GM23338 (cell line): ENCODE results near the gene GAS6. TPM values are rescaled to one million over a fixed set of nuclear protein-coding genes. Genes with fewer than 3 reads are reported as not detected.
A peak's percentile ranks its signal among the peaks of the same experiment; 100 is the strongest.

Experiments used
- ATAC-seq: fragments of 200-7000 bp; cut with Tn5 transposase; 3 replicates; pipeline ENCODE4 v1.9.1; 2020
- DNase-seq: peaks from one replicate; pipeline ENCODE4 v3.0.0-alpha.2; 2015; ENCODE audit warnings: low spot score
- H2AFZ ChIP-seq: fragments of 200-600 bp; sonication (generic); 2 replicates; pipeline ENCODE4 v1.8.0; 2016; ENCODE audit warnings: antibody characterized with exemption, mild to moderate bottlenecking, moderate library complexity
- H3F3A ChIP-seq: fragments of 200-600 bp; sonication (generic); replicated peaks from 2 replicates; pipeline ENCODE4 v1.8.0; 2017; ENCODE audit warnings: antibody characterized with exemption, mixed run types, low read depth
- H3K27ac ChIP-seq: fragments of 200-600 bp; sonication (generic); 2 replicates; pipeline ENCODE4 v1.6.1; 2016; ENCODE audit warnings: low read depth
- H3K27me3 ChIP-seq: fragments of 200-600 bp; sonication (generic); 2 replicates; pipeline ENCODE4 v1.8.0; 2016; ENCODE audit warnings: mild to moderate bottlenecking, mixed run types, moderate library complexity; ENCODE audit not compliant: insufficient read depth
- H3K36me3 ChIP-seq: fragments of 200-600 bp; sonication (generic); 2 replicates; pipeline ENCODE4 v1.8.0; 2016; ENCODE audit warnings: mild to moderate bottlenecking; ENCODE audit not compliant: insufficient read depth
- H3K4me1 ChIP-seq: fragments of 200-600 bp; sonication (generic); 2 replicates; pipeline ENCODE4 v1.8.0; 2016; ENCODE audit warnings: mild to moderate bottlenecking, moderate library complexity; ENCODE audit not compliant: insufficient read depth
- H3K4me2 ChIP-seq: fragments of 200-600 bp; sonication (generic); 2 replicates; pipeline ENCODE4 v1.7.1; 2017; ENCODE audit warnings: mixed run types
- H3K4me3 ChIP-seq: fragments of 200-600 bp; sonication (generic); 2 replicates; pipeline ENCODE4 v1.6.1; 2016; ENCODE audit warnings: mixed run types
- H3K79me2 ChIP-seq: fragments of 200-600 bp; sonication (generic); replicated peaks from 2 replicates; pipeline ENCODE4 v1.8.0; 2017; ENCODE audit warnings: mild to moderate bottlenecking; ENCODE audit not compliant: insufficient read depth
- H3K9me2 ChIP-seq: fragments of 200-600 bp; sonication (generic); 2 replicates; pipeline ENCODE4 v1.8.0; 2017; ENCODE audit not compliant: insufficient read depth
- H4K20me1 ChIP-seq: fragments of 200-600 bp; sonication (generic); replicated peaks from 2 replicates; pipeline ENCODE4 v1.8.0; 2017; ENCODE audit warnings: mild to moderate bottlenecking; ENCODE audit not compliant: insufficient read depth
- H3K27ac Mint-ChIP-seq: 2 replicates; pipeline ENCODE4 v1.8.0; 2020; ENCODE audit warnings: inconsistent platforms, mild to moderate bottlenecking, moderate library complexity, mixed read lengths
- H3K27me3 Mint-ChIP-seq: 3 replicates; pipeline ENCODE4 v1.8.0; 2022; ENCODE audit warnings: low read depth, mild to moderate bottlenecking, moderate library complexity, mixed read lengths, inconsistent platforms; ENCODE audit not compliant: insufficient read depth, poor library complexity
- H3K36me3 Mint-ChIP-seq: 3 replicates; pipeline ENCODE4 v1.8.0; 2021; ENCODE audit warnings: low read depth, mild to moderate bottlenecking, inconsistent platforms, moderate library complexity, mixed read lengths
- H3K4me1 Mint-ChIP-seq: 3 replicates; pipeline ENCODE4 v1.8.0; 2020; ENCODE audit warnings: mild to moderate bottlenecking, inconsistent platforms, mixed read lengths
- H3K4me3 Mint-ChIP-seq: 3 replicates; pipeline ENCODE4 v1.8.0; 2021; ENCODE audit warnings: moderate library complexity, mild to moderate bottlenecking, inconsistent platforms, mixed read lengths
- H3K9me3 Mint-ChIP-seq: 3 replicates; pipeline ENCODE4 v1.8.0; 2020; ENCODE audit warnings: moderate library complexity, mild to moderate bottlenecking, inconsistent platforms, mixed read lengths
- CTCF ChIP-seq, 2 experiments: fragments of 200-600 bp in 1 of 2; sonication (generic) in 1 of 2; conservative IDR thresholded peaks; 2 replicates each; pipeline versions ENCODE4 v1.5.1 to v1.6.1; 2016 to 2017; ENCODE audit warnings: antibody characterized with exemption in 2 of 2, low read depth in 2 of 2, mild to moderate bottlenecking in 2 of 2, moderate library complexity in 1 of 2
- ETS1 ChIP-seq: IDR thresholded peaks from 2 replicates; pipeline ENCODE4 v1.6.1; 2016; ENCODE audit warnings: antibody characterized with exemption
- JUNB ChIP-seq: IDR thresholded peaks from one replicate; pipeline ENCODE4 v1.6.1; 2016; ENCODE audit warnings: antibody characterized with exemption; ENCODE audit not compliant: unreplicated experiment
- NANOG ChIP-seq: IDR thresholded peaks from 2 replicates; pipeline ENCODE4 v1.6.1; 2016; ENCODE audit warnings: antibody characterized with exemption, borderline replicate concordance
- POLR2AphosphoS5 ChIP-seq: IDR thresholded peaks from 2 replicates; pipeline ENCODE4 v1.6.1; 2016; ENCODE audit warnings: antibody characterized with exemption, low read depth
- STAT1 ChIP-seq: IDR thresholded peaks from one replicate; pipeline ENCODE4 v1.6.1; 2016; ENCODE audit warnings: antibody characterized with exemption; ENCODE audit not compliant: unreplicated experiment
- ZNF114 ChIP-seq: fragments of 250-450 bp; sonication (Bioruptor Pico); IDR thresholded peaks from 2 replicates; pipeline ENCODE4 v1.5.0; 2020; ENCODE audit warnings: mild to moderate bottlenecking, moderate library complexity
- ZNF331 ChIP-seq: fragments of 250-450 bp; sonication (Bioruptor Pico); IDR thresholded peaks from 2 replicates; pipeline ENCODE4 v1.5.0; 2020; ENCODE audit warnings: low read depth, mild to moderate bottlenecking, moderate library complexity
- ZNF462 ChIP-seq: fragments of 250-450 bp; sonication (Bioruptor Pico); IDR thresholded peaks from 2 replicates; pipeline ENCODE4 v1.5.0; 2020; ENCODE audit warnings: mild to moderate bottlenecking, moderate library complexity
- polyA plus RNA-seq: library from polyadenylated mRNA; unstranded; fragments of >200 nt; fragmentation: Nextera tagmentation; extraction: Ambion mirVana; gene quantifications from 2 replicates; pipeline ENCODE4 v1.2.1, GENCODE V29; 2016
- total RNA-seq: library from RNA; depleted of rRNA; stranded (reverse); fragments of >200 nt; shearing (Covaris generic); gene quantifications from 2 replicates; pipeline ENCODE4 v1.2.3, GENCODE V29; 2014

The GAS6 gene
- total and polyA plus RNA-seq, 2 experiments from 2014 or later: 7.9 to 21.2 TPM

- TF ChIP-seq ZNF114: no peak
- no peak for TF ChIP-seq JUNB
Measured at GRCh38 chr13:113897161-113897560, 33.3 kb upstream of the GAS6 start (continued).

GRCh38 chr13:113895436-113895835 lies 31.6 kb upstream of the GAS6 start:
- H3K9me2 ChIP-seq: 0 out of 2 replicates have a peak, but pooled peaks cover 5% of the 10 kb centered on the region
- DNase-seq (no peak), ATAC-seq (no peak)
- Mint-ChIP-seq H3K27me3 (peaks cover 5% of the 10 kb centered on the region), H3K4me3 (no peak overlapping the region), H3K36me3 (peaks cover 8% of the 10 kb centered on the region), H3K27ac (no peak overlapping the region), H3K9me3 (peaks cover 16% of the 10 kb centered on the region; the same call in 2 of the 3 replicates), H3K4me1 (peaks cover 20% of the 10 kb centered on the region)
- no peaks in the 10 kb centered on the region for H3K79me2 ChIP-seq
- no peak overlapping the region for H3K4me3 ChIP-seq
- no peaks in the 10 kb centered on the region for H3F3A ChIP-seq
- H3K27me3 ChIP-seq: no peaks in the 10 kb centered on the region
- TF ChIP-seq JUNB (no peak), POLR2AphosphoS5 (no peak), CTCF (conservative IDR thresholded peaks at IDR 0.05; ENCODE audit: low read depth in 2 of 2) (no peak), STAT1 (no peak), NANOG (no peak), ZNF331 (CRISPR knock-in tag) (no peak)
- H2AFZ ChIP-seq: no peak overlapping the region
- no peak overlapping the region for H3K27ac ChIP-seq
- H4K20me1 ChIP-seq: no peaks in the 10 kb centered on the region
- H3K4me1 ChIP-seq: peaks cover 9% of the 10 kb centered on the region
- no peak overlapping the region for H3K4me2 ChIP-seq
- H3K36me3 ChIP-seq: no peaks in the 10 kb centered on the region; the same call in 1 of the 2 replicates

- H3K79me2 ChIP-seq: no peaks in the 10 kb centered on the region
- peak overlapping the region; percentile 5; the same call in 2 of the 3 replicates for H3K4me3 Mint-ChIP-seq
- no peak overlapping the region; the same call in 1 of the 2 replicates for H3K4me2 ChIP-seq
- DNase-seq (peak; percentile 52), ATAC-seq (peak; percentile 88)
- H4K20me1 ChIP-seq: no peaks in the 10 kb centered on the region
- peaks cover 14% of the 10 kb centered on the region for H3K9me2 ChIP-seq
- H2AFZ ChIP-seq: no peak overlapping the region
- peaks cover 9% of the 10 kb centered on the region for H3K4me1 ChIP-seq
- no peak overlapping the region for H3K4me3 ChIP-seq
- H3K36me3 Mint-ChIP-seq: peaks cover 11% of the 10 kb centered on the region
- H3K27ac Mint-ChIP-seq: peak overlapping the region; percentile 70
- peaks cover 16% of the 10 kb centered on the region; the same call in 2 of the 3 replicates for H3K9me3 Mint-ChIP-seq
- peaks cover 4% of the 10 kb centered on the region for H3K27me3 Mint-ChIP-seq
- no peaks in the 10 kb centered on the region for H3F3A ChIP-seq
- H3K27me3 ChIP-seq: no peaks in the 10 kb centered on the region
- peak overlapping the region; percentile 43; the same call in 1 of the 2 replicates for H3K27ac ChIP-seq
- no peaks in the 10 kb centered on the region; the same call in 1 of the 2 replicates for H3K36me3 ChIP-seq
- peaks cover 31% of the 10 kb centered on the region for H3K4me1 Mint-ChIP-seq
- TF ChIP-seq ETS1 (no peak), ZNF462 (CRISPR knock-in tag) (peak; percentile 3; the same call in 1 of the 2 replicates), ZNF114 (no peak), NANOG (no peak), JUNB (no peak)
Measured at GRCh38 chr13:113890774-113891480, 27.1 kb upstream of the GAS6 start.
